Measurements from ENCODE around the gene INSRR.

INSRR gene

GRCh38 chr1:156852418-156852874 is 6.5 kb downstream of the INSRR start:
- Histone ChIP-seq H3K27ac (ENCODE audit: low read depth in 2 of 2, low read length in 2 of 2) (no peak overlapping the region), H3K9ac (ENCODE audit: low read depth in 1 of 2, low read length in 2 of 2) (no peak overlapping the region), H3K27me3 (ENCODE audit: control insufficient read depth in 2 of 2, insufficient read depth in 2 of 2, low read length in 2 of 2) (peaks cover 11 to 33% of the 10 kb centered on the region in 2 donors), H3K9me3 (ENCODE audit: control insufficient read depth in 2 of 2, low read length in 2 of 2) (no peaks in the 10 kb centered on the region), H3K36me3 (ENCODE audit: control insufficient read depth in 2 of 2, insufficient read depth in 2 of 2, low read length in 2 of 2) (no peaks in the 10 kb centered on the region), H3K4me3 (ENCODE audit: low read length in 2 of 2) (no peak overlapping the region), H3K4me1 (ENCODE audit: control insufficient read depth in 2 of 2, insufficient read depth in 2 of 2, low read length in 2 of 2) (no peaks in the 10 kb centered on the region)

- H3K27me3 ChIP-seq (ENCODE audit: control insufficient read depth in 2 of 2, insufficient read depth in 2 of 2, low read length in 2 of 2): peaks cover 9 to 33% of the 10 kb centered on the region in 2 donors
- H3K9me3 ChIP-seq (ENCODE audit: control insufficient read depth in 2 of 2, low read length in 2 of 2): no peaks in the 10 kb centered on the region
- H3K9ac ChIP-seq (ENCODE audit: low read depth in 1 of 2, low read length in 2 of 2): no peak overlapping the region
- no peaks in the 10 kb centered on the region for H3K4me1 ChIP-seq (ENCODE audit: control insufficient read depth in 2 of 2, insufficient read depth in 2 of 2, low read length in 2 of 2)
- no peaks in the 10 kb centered on the region for H3K36me3 ChIP-seq (ENCODE audit: control insufficient read depth in 2 of 2, insufficient read depth in 2 of 2, low read length in 2 of 2)
- no peak overlapping the region for H3K27ac ChIP-seq (ENCODE audit: low read depth in 2 of 2, low read length in 2 of 2)
- no peak overlapping the region for H3K4me3 ChIP-seq (ENCODE audit: low read length in 2 of 2)
These were observed 7.0 kb downstream of the INSRR start for GRCh38 chr1:156851779-156852417.

DNA sequence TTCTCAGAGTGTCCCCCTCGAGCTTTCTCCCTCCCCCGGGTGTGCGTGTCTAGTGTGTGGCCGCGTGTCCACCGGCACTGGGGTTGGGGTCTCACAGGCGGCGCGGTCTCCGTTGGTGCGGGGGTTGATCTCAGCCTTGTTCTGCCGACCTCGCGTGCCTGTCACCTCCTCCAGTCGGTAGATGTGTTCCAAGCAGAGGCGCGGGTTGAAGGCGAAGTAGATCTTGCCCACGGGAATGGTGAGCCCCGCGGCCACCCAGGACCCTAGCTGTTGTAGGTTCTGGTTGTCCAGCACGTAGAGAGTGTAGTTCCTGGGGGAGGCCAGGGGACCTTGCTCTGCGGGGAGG is 9.8 kb downstream of the INSRR start:
- H3K27ac ChIP-seq (ENCODE audit: low read depth in 2 of 2, low read length in 2 of 2): no peak overlapping the region
- H3K4me1 ChIP-seq (ENCODE audit: control insufficient read depth in 2 of 2, insufficient read depth in 2 of 2, low read length in 2 of 2): no peaks in the 10 kb centered on the region
- no peaks in the 10 kb centered on the region for H3K9me3 ChIP-seq (ENCODE audit: control insufficient read depth in 2 of 2, low read length in 2 of 2)
- peaks cover 9 to 43% of the 10 kb centered on the region in 2 donors for H3K27me3 ChIP-seq (ENCODE audit: control insufficient read depth in 2 of 2, insufficient read depth in 2 of 2, low read length in 2 of 2)
- H3K36me3 ChIP-seq (ENCODE audit: control insufficient read depth in 2 of 2, insufficient read depth in 2 of 2, low read length in 2 of 2): no peaks in the 10 kb centered on the region
- no peak overlapping the region for H3K4me3 ChIP-seq (ENCODE audit: low read length in 2 of 2)
- H3K9ac ChIP-seq (ENCODE audit: low read depth in 1 of 2, low read length in 2 of 2): no peak overlapping the region

DNA sequence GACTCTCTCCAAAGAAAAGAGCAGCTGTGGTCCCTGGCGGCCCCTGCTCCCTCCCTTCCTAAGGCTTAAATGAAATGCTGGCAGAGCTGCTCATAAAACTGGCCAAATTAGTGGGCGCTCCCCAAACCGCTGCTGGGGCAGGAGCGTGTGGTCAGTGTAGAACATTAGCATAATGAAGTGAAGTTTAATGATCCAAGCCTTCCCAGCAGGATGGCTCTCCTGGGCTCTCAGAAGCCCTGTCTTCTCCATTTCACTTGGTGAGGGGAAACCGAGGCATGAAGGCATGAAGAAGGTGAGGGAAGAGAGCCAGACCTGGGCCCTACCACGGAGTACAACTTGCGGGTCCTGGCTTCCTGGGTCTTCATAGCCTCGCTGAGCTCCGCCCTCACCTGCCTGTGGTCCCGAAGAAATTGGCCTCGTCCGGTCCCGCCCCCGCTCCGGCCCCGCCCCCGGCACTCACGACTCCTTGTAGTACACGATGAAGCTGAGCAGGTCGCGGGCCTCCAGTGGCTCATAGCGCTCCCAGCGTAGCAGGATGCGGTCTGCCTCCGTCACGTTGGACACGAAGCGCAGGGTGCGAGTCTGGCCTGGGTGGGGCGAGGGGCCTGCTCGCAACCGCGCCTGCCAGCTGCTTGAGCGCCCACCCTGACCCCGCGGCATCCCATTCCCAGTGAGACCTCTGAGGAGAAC is 10.3 kb downstream of the INSRR start:
- no peaks in the 10 kb centered on the region for H3K4me1 ChIP-seq (ENCODE audit: control insufficient read depth in 2 of 2, insufficient read depth in 2 of 2, low read length in 2 of 2)
- no peak overlapping the region for H3K27ac ChIP-seq (ENCODE audit: low read depth in 2 of 2, low read length in 2 of 2)
- H3K36me3 ChIP-seq (ENCODE audit: control insufficient read depth in 2 of 2, insufficient read depth in 2 of 2, low read length in 2 of 2): no peaks in the 10 kb centered on the region
- H3K9ac ChIP-seq (ENCODE audit: low read depth in 1 of 2, low read length in 2 of 2): no peak overlapping the region
- H3K27me3 ChIP-seq (ENCODE audit: control insufficient read depth in 2 of 2, insufficient read depth in 2 of 2, low read length in 2 of 2): peaks cover 13 to 44% of the 10 kb centered on the region in 2 donors
- H3K9me3 ChIP-seq (ENCODE audit: control insufficient read depth in 2 of 2, low read length in 2 of 2): no peaks in the 10 kb centered on the region
- no peak overlapping the region for H3K4me3 ChIP-seq (ENCODE audit: low read length in 2 of 2)

DNA sequence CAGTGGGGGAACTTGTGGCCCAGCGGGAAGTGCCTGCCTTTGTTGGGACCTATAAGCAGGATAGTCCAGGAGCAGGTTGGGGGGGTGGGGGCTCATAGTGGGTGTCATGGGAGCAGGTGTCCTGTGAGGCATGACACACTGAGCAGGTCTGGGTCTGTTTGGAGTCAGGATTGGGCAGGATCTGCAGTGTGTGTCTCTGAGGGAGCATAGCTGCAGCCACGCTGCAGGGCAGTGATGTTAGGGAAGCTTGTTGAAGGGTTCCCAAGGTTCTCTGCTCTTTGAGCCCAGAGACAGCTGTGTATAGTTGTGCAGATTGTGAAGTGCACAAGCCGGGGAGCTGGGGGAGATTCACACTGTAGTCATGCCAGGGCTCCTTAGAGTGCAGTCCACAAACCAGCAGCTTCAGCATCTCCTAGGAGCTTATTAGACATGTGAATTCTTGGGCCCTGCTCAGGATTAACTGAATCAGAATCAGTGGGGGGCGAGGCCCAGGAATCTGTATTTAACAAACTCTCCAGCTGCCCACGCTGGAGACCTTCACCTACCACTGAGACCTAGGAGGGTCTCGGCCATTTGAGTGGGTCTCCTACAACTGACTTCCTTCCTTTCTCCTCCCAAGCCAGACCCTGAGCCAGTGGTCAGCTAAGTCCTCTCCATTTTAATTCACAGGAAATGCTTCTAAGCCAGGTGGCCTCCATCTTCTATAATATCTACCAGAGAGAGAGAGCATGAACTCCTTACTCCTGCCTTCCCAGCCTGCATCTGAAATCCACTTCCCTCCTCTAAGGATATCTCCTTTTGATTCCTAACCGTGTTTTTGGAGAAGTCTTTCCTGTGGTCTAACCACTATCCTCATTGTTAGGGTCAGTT is 11.1 kb downstream of the INSRR start:
- H3K27ac ChIP-seq (ENCODE audit: low read depth in 2 of 2, low read length in 2 of 2): no peak overlapping the region
- H3K36me3 ChIP-seq (ENCODE audit: control insufficient read depth in 2 of 2, insufficient read depth in 2 of 2, low read length in 2 of 2): no peaks in the 10 kb centered on the region
- no peak overlapping the region for H3K4me3 ChIP-seq (ENCODE audit: low read length in 2 of 2)
- H3K9ac ChIP-seq (ENCODE audit: low read depth in 1 of 2, low read length in 2 of 2): no peak overlapping the region
- peaks cover 16 to 44% of the 10 kb centered on the region in 2 donors for H3K27me3 ChIP-seq (ENCODE audit: control insufficient read depth in 2 of 2, insufficient read depth in 2 of 2, low read length in 2 of 2)
- no peaks in the 10 kb centered on the region for H3K9me3 ChIP-seq (ENCODE audit: control insufficient read depth in 2 of 2, low read length in 2 of 2)
- H3K4me1 ChIP-seq (ENCODE audit: control insufficient read depth in 2 of 2, insufficient read depth in 2 of 2, low read length in 2 of 2): no peaks in the 10 kb centered on the region

DNA sequence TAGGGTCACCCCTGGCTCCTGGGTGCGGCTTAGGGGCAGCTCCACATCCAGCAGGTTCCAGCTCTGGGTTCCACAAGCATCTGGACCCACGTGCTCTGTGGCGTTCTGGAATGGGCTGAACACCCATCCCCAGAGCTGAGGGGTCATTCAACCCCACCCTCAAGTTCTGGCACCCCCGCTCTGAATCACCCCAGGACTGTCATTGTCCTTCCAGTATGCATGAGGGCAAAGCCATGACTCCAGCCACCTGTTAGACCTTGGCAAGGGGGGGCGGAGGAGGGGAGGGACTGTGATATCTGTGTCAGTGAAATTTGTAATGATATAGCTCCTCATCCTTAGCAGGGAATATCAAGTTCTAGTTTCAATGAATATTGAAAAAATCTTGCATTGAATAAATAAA is 12.3 kb downstream of the INSRR start:
- no peak overlapping the region for H3K27ac ChIP-seq (ENCODE audit: low read depth in 2 of 2, low read length in 2 of 2)
- no peaks in the 10 kb centered on the region for H3K36me3 ChIP-seq (ENCODE audit: control insufficient read depth in 2 of 2, insufficient read depth in 2 of 2, low read length in 2 of 2)
- no peak overlapping the region for H3K4me3 ChIP-seq (ENCODE audit: low read length in 2 of 2)
- H3K4me1 ChIP-seq (ENCODE audit: control insufficient read depth in 2 of 2, insufficient read depth in 2 of 2, low read length in 2 of 2): no peaks in the 10 kb centered on the region
- no peak overlapping the region for H3K9ac ChIP-seq (ENCODE audit: low read depth in 1 of 2, low read length in 2 of 2)
- H3K9me3 ChIP-seq (ENCODE audit: control insufficient read depth in 2 of 2, low read length in 2 of 2): no peaks in the 10 kb centered on the region
- H3K27me3 ChIP-seq (ENCODE audit: control insufficient read depth in 2 of 2, insufficient read depth in 2 of 2, low read length in 2 of 2): peaks cover 19 to 47% of the 10 kb centered on the region in 2 donors

DNA sequence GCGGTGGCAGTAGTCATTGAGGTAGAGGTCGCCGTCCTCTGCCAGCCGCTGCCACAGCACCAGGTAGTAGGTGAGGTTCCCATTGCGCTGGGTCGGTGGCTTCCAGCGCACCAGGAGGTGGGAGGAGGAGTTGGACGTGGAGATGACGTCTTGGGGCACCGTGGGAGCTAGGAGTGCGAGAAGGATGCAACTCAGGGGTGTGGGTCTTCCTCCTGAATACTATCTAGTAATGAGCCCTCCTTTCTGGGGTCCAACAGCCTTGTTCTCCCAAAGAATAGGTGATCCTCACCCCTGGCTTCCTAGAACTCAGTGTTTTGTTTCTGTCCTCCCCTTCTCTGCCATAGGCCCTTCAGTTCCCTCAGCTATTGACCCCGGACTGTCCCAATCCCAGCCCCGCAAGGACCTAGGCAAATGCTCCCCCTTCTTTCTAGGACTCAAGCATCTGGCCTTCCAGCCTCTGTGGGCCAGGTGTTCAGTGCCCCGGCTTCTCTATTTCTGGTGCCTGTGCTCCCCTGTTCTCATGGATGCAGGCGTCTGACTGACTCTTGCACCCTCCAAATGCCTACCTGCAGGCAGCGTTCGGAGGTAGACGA is 12.9 kb downstream of the INSRR start:
- Histone ChIP-seq H3K4me3 (ENCODE audit: low read length in 2 of 2) (no peak overlapping the region), H3K4me1 (ENCODE audit: control insufficient read depth in 2 of 2, insufficient read depth in 2 of 2, low read length in 2 of 2) (no peaks in the 10 kb centered on the region), H3K27ac (ENCODE audit: low read depth in 2 of 2, low read length in 2 of 2) (no peak overlapping the region), H3K36me3 (ENCODE audit: control insufficient read depth in 2 of 2, insufficient read depth in 2 of 2, low read length in 2 of 2) (no peaks in the 10 kb centered on the region), H3K9me3 (ENCODE audit: control insufficient read depth in 2 of 2, low read length in 2 of 2) (no peaks in the 10 kb centered on the region), H3K27me3 (ENCODE audit: control insufficient read depth in 2 of 2, insufficient read depth in 2 of 2, low read length in 2 of 2) (peaks cover 19 to 47% of the 10 kb centered on the region in 2 donors), H3K9ac (ENCODE audit: low read depth in 1 of 2, low read length in 2 of 2) (no peak overlapping the region)

DNA sequence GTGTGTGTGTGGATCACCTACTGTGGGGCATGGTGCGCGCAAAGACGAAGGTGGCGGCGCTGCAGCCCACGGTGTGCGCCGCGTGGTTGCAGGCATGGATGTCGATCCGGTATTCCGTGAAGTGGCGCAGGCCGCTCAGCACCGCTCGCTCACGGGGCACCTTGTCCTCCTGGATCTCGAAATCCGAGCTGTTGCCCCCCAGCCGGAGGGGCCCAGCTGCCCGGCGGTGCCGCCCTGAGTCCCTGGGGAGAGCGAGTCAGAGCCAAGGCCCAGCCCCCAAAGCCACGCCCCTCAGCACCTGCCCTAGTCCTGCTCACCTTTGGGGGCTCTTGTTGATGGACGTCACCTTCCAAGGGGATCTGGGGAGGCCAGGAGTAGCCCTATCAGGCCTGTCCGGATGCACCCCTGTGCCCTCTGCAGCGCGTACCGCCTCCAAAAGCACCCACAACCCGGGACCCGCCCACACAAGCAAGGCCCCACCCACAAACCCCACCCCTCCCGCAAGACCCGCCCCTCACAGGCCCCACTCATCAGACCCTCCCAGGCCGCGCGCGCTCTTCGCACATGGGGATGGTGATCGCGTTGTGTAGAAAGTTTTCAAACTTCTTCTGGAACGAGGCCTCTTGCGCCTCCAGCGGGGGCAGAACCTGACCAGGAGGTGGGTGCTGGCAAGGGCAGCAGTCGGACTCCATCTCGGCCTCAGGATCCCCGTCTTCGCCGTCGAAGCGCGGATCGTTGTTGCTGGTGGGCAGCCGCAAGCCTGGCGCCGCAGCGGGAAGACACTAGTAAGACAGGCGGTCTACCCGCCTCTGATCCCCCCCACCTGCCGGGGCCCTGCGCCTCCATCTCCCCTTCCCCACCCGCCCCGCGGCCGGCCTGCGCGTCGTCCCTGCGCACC is 13.6 kb downstream of the INSRR start:
- H3K27ac ChIP-seq (ENCODE audit: low read depth in 2 of 2, low read length in 2 of 2): no peak overlapping the region
- no peaks in the 10 kb centered on the region for H3K4me1 ChIP-seq (ENCODE audit: control insufficient read depth in 2 of 2, insufficient read depth in 2 of 2, low read length in 2 of 2)
- peaks cover 19 to 47% of the 10 kb centered on the region in 2 donors for H3K27me3 ChIP-seq (ENCODE audit: control insufficient read depth in 2 of 2, insufficient read depth in 2 of 2, low read length in 2 of 2)
- H3K9ac ChIP-seq (ENCODE audit: low read depth in 1 of 2, low read length in 2 of 2): no peak overlapping the region
- no peak overlapping the region for H3K4me3 ChIP-seq (ENCODE audit: low read length in 2 of 2)
- no peaks in the 10 kb centered on the region for H3K36me3 ChIP-seq (ENCODE audit: control insufficient read depth in 2 of 2, insufficient read depth in 2 of 2, low read length in 2 of 2)
- H3K9me3 ChIP-seq (ENCODE audit: control insufficient read depth in 2 of 2, low read length in 2 of 2): no peaks in the 10 kb centered on the region

DNA sequence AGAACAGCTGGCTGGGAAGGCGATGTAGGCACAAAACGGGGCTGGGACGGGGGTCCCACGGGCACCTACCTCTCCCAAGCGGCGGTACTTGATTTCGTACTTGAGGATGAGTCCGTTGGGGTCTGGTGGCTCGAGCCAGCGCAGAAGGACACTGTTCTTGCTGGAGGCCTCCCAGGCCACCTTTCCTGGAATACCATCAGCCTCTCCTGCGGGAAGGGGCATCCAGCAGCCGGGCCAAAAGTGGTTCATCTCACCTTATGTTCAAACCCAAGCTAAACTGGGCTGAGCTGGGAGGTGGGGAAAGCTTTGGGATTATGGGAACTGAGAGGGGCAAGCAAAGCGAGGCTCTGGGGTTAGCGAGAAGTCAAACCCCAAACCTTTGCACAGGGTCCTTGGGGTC is 14.3 kb downstream of the INSRR start:
- no peaks in the 10 kb centered on the region for H3K9me3 ChIP-seq (ENCODE audit: control insufficient read depth in 2 of 2, low read length in 2 of 2)
- H3K4me3 ChIP-seq (ENCODE audit: low read length in 2 of 2): no peak overlapping the region
- no peak overlapping the region for H3K9ac ChIP-seq (ENCODE audit: low read depth in 1 of 2, low read length in 2 of 2)
- H3K4me1 ChIP-seq (ENCODE audit: control insufficient read depth in 2 of 2, insufficient read depth in 2 of 2, low read length in 2 of 2): no peaks in the 10 kb centered on the region
- no peak overlapping the region for H3K27ac ChIP-seq (ENCODE audit: low read depth in 2 of 2, low read length in 2 of 2)
- peaks cover 19 to 48% of the 10 kb centered on the region in 2 donors for H3K27me3 ChIP-seq (ENCODE audit: control insufficient read depth in 2 of 2, insufficient read depth in 2 of 2, low read length in 2 of 2)
- H3K36me3 ChIP-seq (ENCODE audit: control insufficient read depth in 2 of 2, insufficient read depth in 2 of 2, low read length in 2 of 2): no peaks in the 10 kb centered on the region

Measured in mucosa of rectum (tissue), 2 donors.